Epithelial cell of proximal tubule (primary cell): ENCODE data around the gene MTR. TPM values are rescaled to one million over a fixed set of nuclear protein-coding genes. Genes with fewer than 3 reads are reported as not detected.

ENCODE experiments used
- DNase-seq: peaks from one replicate; pipeline ENCODE4 v3.0.0-alpha.2; 2011; ENCODE audit warnings: low read depth
- H3K4me3 ChIP-seq: 2 replicates; pipeline ENCODE4 v1.5.1; 2011; ENCODE audit warnings: low read depth, mild to moderate bottlenecking, low read length
- total RNA-seq: library from RNA; depleted of rRNA; stranded (reverse); fragments of >200 nt; gene quantifications from 2 replicates; pipeline ENCODE4 v1.2.3, GENCODE V29; 2015
- TF ChIP-seq, protein P1 (sequence below): conservative IDR thresholded peaks from 2 replicates; pipeline ENCODE4 v1.5.1; 2012; ENCODE audit warnings: low read depth, mild to moderate bottlenecking, low read length

Gene MTR
- total RNA-seq, 1 donor from 2014 or later = 18.3 TPM

DNA sequence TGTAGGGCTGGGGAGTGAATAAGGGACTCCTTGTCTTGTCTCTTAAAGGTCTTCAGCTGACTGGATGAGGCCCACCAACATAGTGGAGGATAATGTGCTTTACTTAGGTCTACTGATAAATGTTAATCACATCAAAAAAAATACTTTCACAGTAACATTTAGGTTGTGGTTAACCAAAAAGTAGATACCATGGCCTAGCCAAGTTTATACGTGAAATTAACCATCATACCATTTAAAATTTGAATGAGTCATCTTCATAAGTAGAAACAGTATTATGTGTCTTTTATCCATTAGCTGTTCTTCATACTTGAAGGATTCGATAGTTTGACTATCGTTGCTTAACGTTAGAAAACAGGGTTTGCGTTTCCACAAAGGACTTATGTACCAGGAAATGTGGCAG, 80.9 kb downstream of the MTR start:
- no peak overlapping the region for H3K4me3 ChIP-seq
- no peak for DNase-seq
- TF ChIP-seq, protein P1, sequence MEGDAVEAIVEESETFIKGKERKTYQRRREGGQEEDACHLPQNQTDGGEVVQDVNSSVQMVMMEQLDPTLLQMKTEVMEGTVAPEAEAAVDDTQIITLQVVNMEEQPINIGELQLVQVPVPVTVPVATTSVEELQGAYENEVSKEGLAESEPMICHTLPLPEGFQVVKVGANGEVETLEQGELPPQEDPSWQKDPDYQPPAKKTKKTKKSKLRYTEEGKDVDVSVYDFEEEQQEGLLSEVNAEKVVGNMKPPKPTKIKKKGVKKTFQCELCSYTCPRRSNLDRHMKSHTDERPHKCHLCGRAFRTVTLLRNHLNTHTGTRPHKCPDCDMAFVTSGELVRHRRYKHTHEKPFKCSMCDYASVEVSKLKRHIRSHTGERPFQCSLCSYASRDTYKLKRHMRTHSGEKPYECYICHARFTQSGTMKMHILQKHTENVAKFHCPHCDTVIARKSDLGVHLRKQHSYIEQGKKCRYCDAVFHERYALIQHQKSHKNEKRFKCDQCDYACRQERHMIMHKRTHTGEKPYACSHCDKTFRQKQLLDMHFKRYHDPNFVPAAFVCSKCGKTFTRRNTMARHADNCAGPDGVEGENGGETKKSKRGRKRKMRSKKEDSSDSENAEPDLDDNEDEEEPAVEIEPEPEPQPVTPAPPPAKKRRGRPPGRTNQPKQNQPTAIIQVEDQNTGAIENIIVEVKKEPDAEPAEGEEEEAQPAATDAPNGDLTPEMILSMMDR = no peak

DNA sequence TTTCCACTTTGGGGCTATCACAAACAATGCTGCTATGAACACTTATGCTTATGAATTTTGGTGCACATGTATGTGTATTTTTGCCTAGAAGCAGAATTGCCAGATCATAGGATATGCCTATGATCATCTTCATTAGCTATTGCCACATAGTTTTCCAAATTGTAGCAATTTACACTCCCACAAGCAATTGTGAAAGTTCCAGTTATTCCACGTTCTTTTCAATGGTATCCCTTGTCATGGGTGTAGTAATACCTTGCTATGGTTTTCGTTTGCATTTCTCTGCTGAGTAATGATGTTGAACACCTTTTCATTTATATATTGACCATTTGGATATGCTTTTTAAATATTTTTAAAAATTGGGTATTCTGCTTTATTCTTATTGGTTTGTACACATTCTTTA, 82.6 kb downstream of the MTR start:
- no peak overlapping the region for H3K4me3 ChIP-seq
- TF ChIP-seq, protein P1 = no peak
- no peak for DNase-seq

DNA sequence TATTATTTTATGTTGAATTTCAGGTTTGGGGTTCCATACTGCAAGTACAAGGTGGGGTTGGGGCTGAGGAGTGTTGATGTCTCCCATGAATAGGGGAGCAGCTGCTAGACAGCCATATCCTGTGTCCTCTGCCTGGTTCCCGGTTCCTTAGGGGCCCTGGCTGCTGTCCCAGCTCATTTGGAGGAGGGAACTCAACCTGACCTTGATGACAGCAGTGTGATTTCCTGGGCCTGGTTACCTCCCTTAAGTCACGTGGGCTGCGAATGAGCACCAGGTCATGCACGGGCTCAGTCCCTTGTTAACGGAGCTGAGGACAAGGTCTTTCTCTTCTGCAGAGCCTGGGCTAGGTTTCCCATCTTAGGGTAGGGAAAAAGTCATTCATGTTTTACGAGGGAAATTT, 85.1 kb downstream of the MTR start:
- no peak overlapping the region for H3K4me3 ChIP-seq
- TF ChIP-seq, protein P1 = no peak
- no peak for DNase-seq

DNA sequence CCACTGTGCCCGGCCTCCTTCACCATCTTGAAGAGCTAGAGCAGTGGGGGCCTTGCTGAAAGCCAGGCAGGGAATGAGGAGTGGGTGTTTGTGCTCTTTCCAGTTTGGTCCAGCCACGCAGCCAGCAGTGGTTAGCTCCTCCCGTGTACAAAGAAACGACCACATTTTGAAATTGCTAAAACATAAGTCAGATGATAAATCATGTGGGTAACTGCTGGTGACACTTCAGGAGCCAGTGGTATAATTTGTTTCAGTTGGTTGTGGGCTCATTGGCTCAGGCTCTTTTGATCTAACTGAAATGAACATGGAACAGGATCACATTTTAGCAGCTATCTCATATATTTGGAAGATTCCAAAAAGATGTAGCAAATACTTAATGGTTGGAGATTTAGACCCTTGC, 87.6 kb downstream of the MTR start:
- no peak overlapping the region for H3K4me3 ChIP-seq
- TF ChIP-seq, protein P1 = no peak
- DNase-seq = no peak

DNA sequence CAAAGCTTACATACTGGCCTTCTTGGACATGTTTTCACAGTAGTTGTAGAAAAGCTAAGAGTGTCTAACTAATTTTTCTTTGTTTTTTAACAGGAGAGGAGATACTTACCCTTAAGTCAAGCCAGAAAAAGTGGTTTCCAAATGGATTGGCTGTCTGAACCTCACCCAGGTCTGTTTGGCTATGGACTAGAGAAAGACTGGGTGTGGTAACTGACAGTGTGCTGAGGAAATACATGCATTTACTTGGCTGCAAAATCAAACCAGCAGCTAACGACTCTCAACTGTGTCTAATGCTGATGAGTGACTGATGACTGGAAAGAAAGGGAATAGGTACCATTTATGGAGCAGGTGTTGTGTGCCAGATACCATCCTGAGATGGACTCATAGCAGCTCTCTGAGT, 91.1 kb downstream of the MTR start:
- TF ChIP-seq, protein P1 = no peak
- DNase-seq = no peak
- no peak overlapping the region for H3K4me3 ChIP-seq

DNA sequence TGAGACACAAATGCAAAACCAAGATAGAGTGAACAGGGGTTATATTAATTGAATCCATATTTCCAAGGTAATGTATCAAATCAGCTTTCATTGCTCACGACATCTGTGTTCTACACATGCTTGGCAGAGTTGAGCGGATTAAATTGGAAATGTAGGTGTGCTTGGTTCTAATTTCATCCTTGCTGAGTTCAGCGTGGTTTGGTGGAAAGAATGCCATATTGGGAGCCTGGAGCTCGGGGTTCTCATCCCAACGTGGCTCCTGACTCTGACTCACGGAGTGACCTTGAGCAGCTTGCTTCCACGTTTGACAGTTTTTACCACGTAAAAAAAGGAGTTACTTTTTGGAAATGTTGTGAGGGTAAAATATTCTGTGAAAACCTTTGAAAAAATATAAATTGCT, 92.0 kb downstream of the MTR start:
- no peak for DNase-seq
- H3K4me3 ChIP-seq = no peak overlapping the region
- TF ChIP-seq, protein P1 = no peak

DNA sequence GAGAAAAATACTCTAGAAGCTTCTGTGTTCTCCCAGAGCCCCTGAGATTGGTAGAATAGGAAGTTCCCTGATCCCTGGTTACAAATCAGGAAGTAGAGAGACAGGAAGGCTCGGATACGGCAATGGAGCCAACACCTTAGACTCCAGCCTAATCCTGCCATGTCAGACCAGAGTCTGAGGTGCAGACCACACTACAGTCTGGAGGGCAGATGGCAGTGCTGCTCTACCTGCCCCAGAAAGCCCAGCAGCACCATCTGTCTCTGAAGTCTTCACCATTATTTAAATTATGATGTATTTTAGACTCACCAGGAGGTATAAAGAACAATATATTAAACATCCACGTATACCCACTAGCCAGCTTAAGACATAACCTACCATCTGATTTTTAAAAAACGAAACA, 93.0 kb downstream of the MTR start:
- TF ChIP-seq, protein P1 = no peak
- H3K4me3 ChIP-seq = no peak overlapping the region
- no peak for DNase-seq
